Activated B cell treated with CpG ODN at 0.5 μM for 24 hours (primary cell): ENCODE results near the gene CLDND2. TPM values are rescaled to one million over a fixed set of nuclear protein-coding genes. Genes with fewer than 3 reads are reported as not detected.
"Not testable (repeated sequence)": the region's sequence is repeated elsewhere in the genome, so short reads cannot be mapped to it uniquely, and the experiment has no call there.

ENCODE experiments used
- ATAC-seq: fragments of 200-7000 bp; cut with Tn5 transposase; one replicate; pipeline ENCODE4 v1.10.0; 2021; ENCODE audit warnings: low read depth, mild to moderate bottlenecking, moderate library complexity
- CTCF ChIA-PET: fragments of 350-600 bp; sonication (Branson Sonifier 250); formaldehyde crosslinking; loops from one replicate; lab custom pipeline; 2021; ENCODE audit warnings: antibody characterized with exemption; lab: Charles Lee
- POLR2A ChIA-PET: fragments of 350-600 bp; sonication (Branson Sonifier 250); formaldehyde crosslinking; loops from one replicate; lab custom pipeline; 2021; ENCODE audit warnings: antibody characterized with exemption; lab: Charles Lee
- DNase-seq: peaks from one replicate; pipeline ENCODE4 v3.0.0; 2022
- H3K27ac Mint-ChIP-seq: one replicate; pipeline ENCODE4 v1.8.0; 2020; ENCODE audit warnings: mixed read lengths
- H3K27me3 Mint-ChIP-seq: one replicate; pipeline ENCODE4 v1.8.0; 2021; ENCODE audit warnings: mixed read lengths
- H3K36me3 Mint-ChIP-seq: one replicate; pipeline ENCODE4 v1.8.0; 2021; ENCODE audit warnings: low read depth, mixed read lengths
- H3K4me1 Mint-ChIP-seq: one replicate; pipeline ENCODE4 v1.8.0; 2021; ENCODE audit warnings: mixed read lengths
- H3K4me3 Mint-ChIP-seq: one replicate; pipeline ENCODE4 v1.8.0; 2020; ENCODE audit warnings: mild to moderate bottlenecking, mixed read lengths
- H3K9me3 Mint-ChIP-seq: one replicate; pipeline ENCODE4 v1.8.0; 2020; ENCODE audit warnings: mixed read lengths
- intact Hi-C: fragments of 100-400 bp; cut with micrococcal nuclease; formaldehyde crosslinking; loops from one replicate; pipeline ENCODE4 v1.15.1; 2024
- total RNA-seq: library from RNA; stranded (reverse); gene quantifications from 2 replicates; pipeline ENCODE4 v1.2.3, GENCODE V29; 2022
- TF ChIP-seq, protein P1 (sequence below): fragments of 200-600 bp; IDR thresholded peaks from one replicate; pipeline ENCODE4 v1.8.0; 2022; ENCODE audit warnings: antibody characterized with exemption, mild to moderate bottlenecking

The CLDND2 gene
- total RNA-seq, 1 donor from 2014 or later, result 2.2 TPM

DNA sequence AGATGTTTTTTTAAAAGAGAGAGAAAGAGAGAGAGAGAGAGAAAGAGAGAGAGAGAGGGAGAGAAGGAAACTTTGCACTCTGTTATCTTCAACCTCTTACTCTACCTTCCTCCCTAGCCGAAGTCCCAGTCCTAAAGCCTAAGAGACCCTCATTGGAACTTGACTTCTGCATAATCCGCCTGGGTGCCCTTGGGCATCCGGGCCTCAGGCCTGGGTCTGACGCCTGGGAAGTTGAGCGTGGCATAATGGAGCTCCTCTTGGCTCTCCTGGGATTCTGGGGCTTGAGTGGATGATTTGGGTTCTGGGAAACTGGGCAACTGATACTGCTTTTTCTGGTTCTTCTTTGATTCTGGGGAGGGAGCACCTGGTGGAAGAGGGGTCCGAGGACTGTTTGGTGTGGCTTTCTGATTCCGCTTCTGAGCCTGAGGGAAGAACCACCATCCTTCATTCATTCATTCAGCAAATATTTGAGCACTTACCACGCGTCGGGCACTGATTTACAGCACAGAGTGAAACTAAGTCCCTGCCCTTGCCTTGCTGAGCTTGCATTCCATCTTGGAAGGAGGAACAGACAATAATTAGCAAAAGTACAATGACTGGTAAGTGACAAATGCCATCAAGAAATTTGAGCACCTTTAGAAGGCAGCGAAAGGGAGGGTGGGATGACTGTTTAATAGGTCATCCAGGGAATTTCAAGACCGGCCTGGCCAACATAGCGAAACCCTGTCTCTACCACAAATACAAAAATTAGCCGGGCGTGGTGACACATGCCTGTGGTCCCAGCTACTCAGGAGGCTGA lies 42.3 kb upstream of the CLDND2 start:
- no peak for DNase-seq
- H3K9me3 Mint-ChIP-seq, result no peaks in the 10 kb centered on the region
- TF ChIP-seq, protein P1, sequence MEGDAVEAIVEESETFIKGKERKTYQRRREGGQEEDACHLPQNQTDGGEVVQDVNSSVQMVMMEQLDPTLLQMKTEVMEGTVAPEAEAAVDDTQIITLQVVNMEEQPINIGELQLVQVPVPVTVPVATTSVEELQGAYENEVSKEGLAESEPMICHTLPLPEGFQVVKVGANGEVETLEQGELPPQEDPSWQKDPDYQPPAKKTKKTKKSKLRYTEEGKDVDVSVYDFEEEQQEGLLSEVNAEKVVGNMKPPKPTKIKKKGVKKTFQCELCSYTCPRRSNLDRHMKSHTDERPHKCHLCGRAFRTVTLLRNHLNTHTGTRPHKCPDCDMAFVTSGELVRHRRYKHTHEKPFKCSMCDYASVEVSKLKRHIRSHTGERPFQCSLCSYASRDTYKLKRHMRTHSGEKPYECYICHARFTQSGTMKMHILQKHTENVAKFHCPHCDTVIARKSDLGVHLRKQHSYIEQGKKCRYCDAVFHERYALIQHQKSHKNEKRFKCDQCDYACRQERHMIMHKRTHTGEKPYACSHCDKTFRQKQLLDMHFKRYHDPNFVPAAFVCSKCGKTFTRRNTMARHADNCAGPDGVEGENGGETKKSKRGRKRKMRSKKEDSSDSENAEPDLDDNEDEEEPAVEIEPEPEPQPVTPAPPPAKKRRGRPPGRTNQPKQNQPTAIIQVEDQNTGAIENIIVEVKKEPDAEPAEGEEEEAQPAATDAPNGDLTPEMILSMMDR, result no peak
- peaks cover 36% of the 10 kb centered on the region for H3K4me1 Mint-ChIP-seq
- no peak for ATAC-seq
- peaks cover 34% of the 10 kb centered on the region for H3K36me3 Mint-ChIP-seq
- no peaks in the 10 kb centered on the region for H3K27me3 Mint-ChIP-seq
- intact Hi-C loops, result no loop called here
- H3K4me3 Mint-ChIP-seq, result no peak overlapping the region
- ChIA-PET POLR2A (no interaction called here), CTCF (interaction anchor here (1.3 kb wide), 2 partner anchors 9 to 246 kb away, joined by 3 to 5 read pairs; no protein-coding TSS in a partner anchor)
- H3K27ac Mint-ChIP-seq, result no peak overlapping the region

DNA sequence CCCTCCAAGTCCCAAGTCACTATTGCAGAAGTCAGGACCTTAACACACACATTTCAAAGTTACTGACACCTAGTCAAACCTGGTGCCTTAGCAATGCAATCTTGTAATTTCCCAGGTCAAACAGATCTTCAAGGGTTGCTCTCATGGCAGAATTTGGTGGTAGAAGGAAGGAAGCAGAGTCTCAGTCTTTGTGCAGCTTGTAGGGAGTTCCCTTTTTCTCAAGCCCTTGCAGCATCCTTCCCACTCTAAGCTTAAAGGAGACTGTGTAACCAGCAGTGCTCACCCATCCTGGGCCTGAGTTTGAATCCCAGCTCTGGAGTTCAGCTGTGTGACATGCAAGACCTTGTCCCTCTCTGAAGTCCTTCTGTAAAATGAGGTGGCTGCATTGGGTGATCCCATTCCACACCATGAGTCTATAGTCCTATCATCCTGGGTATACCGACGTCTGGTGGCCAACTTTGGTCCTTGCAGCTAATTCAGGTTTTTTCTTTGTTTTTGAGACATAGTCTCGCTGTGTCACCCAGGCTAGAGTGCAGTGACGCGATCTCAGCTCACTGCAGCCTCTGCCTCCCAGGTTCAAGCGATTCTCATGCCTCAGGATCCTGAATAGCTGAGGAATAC lies 38.8 kb upstream of the CLDND2 start:
- no peak overlapping the region for H3K4me3 Mint-ChIP-seq
- H3K36me3 Mint-ChIP-seq, result peaks cover 15% of the 10 kb centered on the region
- H3K27ac Mint-ChIP-seq, result peak overlapping the region; percentile 53
- H3K27me3 Mint-ChIP-seq, result no peaks in the 10 kb centered on the region
- DNase-seq (no peak), ATAC-seq (peak; percentile 79)
- no peaks in the 10 kb centered on the region for H3K9me3 Mint-ChIP-seq
- peaks cover 28% of the 10 kb centered on the region for H3K4me1 Mint-ChIP-seq
- intact Hi-C loops, result loop anchor here (1.0 to 2.0 kb wide), 2 partner anchors 10 to 69 kb away; partner anchors contain the start of gene SIGLEC10
- CTCF ChIA-PET, result interaction anchor here (1.0 to 2.5 kb wide), 13 partner anchors 9 to 253 kb away, joined by 3 to 20 read pairs (median 6); partner anchors contain the start of gene SIGLEC10
- POLR2A ChIA-PET, result interaction anchor here (0.8 to 3.5 kb wide), 5 partner anchors 10 to 68 kb away, joined by 3 to 26 read pairs (median 3); partner anchors contain the start of gene SIGLEC10
- TF ChIP-seq, protein P1, result no peak

DNA sequence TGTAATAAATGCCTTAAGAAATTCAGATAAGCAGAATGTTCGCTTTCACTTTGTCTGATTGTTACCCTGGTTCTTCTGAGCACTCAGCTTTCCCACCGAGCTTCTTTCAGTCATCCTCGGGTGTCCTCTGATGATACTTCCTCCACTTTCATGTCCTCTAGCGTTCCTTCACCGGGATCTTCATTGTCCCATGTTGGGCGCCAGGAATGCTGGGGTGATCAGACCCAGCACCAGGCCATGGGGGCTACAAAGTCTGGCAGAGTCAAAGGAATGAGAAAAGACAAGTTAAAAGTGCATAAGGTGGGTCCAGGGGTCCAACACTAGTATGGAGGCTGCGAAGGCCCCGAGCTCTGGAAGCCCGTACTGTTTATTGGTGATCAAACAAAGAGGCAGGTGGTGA lies 33.3 kb upstream of the CLDND2 start:
- Mint-ChIP-seq H3K4me1 (peaks cover 3% of the 10 kb centered on the region), H3K9me3 (peaks cover 7% of the 10 kb centered on the region), H3K4me3 (no peak overlapping the region), H3K36me3 (no peaks in the 10 kb centered on the region), H3K27ac (no peak overlapping the region), H3K27me3 (no peaks in the 10 kb centered on the region)
- DNase-seq (no peak), ATAC-seq (no peak)
- intact Hi-C loops, result no loop called here
- TF ChIP-seq, protein P1, result no peak
- CTCF ChIA-PET, result interaction anchor here (0.5 to 1.6 kb wide), 2 partner anchors 18 to 20 kb away, joined by 4 read pairs; no protein-coding TSS in a partner anchor
- POLR2A ChIA-PET, result no interaction called here

DNA sequence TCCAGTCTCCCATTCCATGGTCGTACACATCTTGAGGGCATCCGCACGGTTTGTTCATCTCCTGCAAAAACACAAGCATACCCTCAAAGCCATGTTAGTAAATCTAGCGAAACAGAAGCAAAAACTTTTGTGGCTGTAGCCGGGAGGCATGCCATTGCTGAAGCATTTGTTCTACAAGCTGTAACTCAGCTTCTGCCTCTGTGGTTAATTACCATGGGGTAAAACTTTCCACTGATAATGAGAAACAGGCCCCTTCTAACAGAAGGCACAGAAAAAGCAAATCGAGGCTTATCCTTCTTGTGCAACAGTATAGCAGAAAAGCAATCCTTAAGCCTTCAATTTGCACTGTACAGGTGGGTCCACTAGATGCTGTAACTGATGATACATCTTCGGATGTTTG lies 31.1 kb upstream of the CLDND2 start:
- DNase-seq, H3K27ac Mint-ChIP-seq, ATAC-seq, H3K9me3 Mint-ChIP-seq, H3K36me3 Mint-ChIP-seq, H3K27me3 Mint-ChIP-seq, H3K4me3 Mint-ChIP-seq: not testable (repeated sequence)
- CTCF ChIA-PET, result interaction anchor here (1.5 to 2.3 kb wide), 2 partner anchors 17 to 21 kb away, joined by 9 to 11 read pairs; partner anchors contain the start of gene SIGLEC10
- intact Hi-C loops, result loop anchor here (2.0 kb wide), 1 partner anchor 73 kb away; no protein-coding TSS in a partner anchor
- POLR2A ChIA-PET, result interaction anchor here (0.9 kb wide), 1 partner anchor 18 kb away, joined by 3 read pairs; the partner anchor contains the start of gene SIGLEC10
- H3K4me1 Mint-ChIP-seq, result peaks cover 15% of the 10 kb centered on the region

DNA sequence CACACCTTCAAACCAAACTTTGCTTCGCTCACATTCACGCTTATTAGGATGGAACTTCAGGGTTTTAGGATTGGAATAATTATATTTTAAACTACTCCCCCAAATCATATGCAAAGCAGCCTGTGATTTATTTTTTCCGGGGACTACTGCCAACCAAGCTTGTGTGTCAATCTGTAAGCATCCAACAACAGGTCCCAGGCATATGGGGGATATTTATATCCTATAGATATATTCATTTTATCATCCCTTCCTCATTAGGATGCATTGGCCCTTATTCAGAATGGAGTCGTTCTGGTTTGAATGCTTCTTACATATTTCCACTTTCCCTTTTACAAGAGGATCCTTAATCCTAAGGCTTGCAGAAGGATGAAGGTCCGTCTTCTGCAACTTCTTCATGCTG lies 30.4 kb upstream of the CLDND2 start:
- ATAC-seq, result no peak
- Mint-ChIP-seq H3K9me3 (peaks cover 7% of the 10 kb centered on the region), H3K27ac (no peak overlapping the region), H3K36me3 (no peaks in the 10 kb centered on the region), H3K4me3 (no peak overlapping the region), H3K27me3 (no peaks in the 10 kb centered on the region), H3K4me1 (peaks cover 22% of the 10 kb centered on the region)
- POLR2A ChIA-PET, result interaction anchor here (0.9 kb wide), 1 partner anchor 18 kb away, joined by 3 read pairs; the partner anchor contains the start of gene SIGLEC10
- no peak for DNase-seq
- TF ChIP-seq, protein P1, result no peak
- intact Hi-C loops, result loop anchor here (2.0 kb wide), 1 partner anchor 74 kb away; no protein-coding TSS in a partner anchor
- CTCF ChIA-PET, result interaction anchor here (1.5 to 2.5 kb wide), 4 partner anchors 9 to 42 kb away, joined by 8 to 11 read pairs (median 9); partner anchors contain the start of gene SIGLEC10
